MV-4-11 (cell line): Measurements from ENCODE around the gene PNMT.

Source experiments
- DNase-seq: peaks from one replicate; lab custom pipeline; 2025; lab: John Stamatoyannopoulos, UW

PNMT gene

DNA sequence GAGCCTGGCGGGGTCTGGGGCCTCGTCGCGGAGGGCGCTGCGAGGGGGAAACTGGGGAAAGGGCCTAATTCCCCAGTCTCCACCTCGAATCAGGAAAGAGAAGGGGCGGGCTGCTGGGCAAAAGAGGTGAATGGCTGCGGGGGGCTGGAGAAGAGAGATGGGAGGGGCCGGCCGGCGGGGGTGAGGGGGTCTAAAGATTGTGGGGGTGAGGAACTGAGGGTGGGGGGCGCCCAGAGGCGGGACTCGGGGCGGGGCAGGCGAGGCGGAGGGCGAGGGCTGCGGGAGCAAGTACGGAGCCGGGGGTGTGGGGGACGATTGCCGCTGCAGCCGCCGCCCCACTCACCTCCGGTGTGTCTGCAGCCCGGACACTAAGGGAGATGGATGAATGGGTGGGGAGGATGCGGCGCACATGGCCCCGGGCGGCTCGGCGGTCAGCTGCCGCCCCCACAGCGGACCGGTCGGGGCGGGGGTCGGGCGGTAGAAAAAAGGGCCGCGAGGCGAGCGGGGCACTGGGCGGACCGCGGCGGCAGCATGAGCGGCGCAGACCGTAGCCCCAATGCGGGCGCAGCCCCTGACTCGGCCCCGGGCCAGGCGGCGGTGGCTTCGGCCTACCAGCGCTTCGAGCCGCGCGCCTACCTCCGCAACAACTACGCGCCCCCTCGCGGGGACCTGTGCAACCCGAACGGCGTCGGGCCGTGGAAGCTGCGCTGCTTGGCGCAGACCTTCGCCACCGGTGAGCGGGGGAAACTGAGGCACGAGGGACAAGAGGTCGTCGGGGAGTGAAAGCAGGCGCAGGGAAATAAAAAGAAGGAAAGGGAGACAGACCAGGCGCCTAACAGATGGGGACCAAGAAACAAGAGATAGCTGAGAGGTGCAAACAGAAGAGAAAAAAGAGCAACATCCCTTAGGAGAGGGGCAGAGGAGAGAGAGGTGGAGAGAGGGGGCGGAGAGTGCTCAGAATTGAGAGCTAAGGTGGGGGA is at the start of gene PNMT:
Gene PNMT (plus strand): TSS at position 509 of the 980 bp plus-strand sequence. CDS start 23 bp downstream, at position 532.
- no peak for DNase-seq

DNA sequence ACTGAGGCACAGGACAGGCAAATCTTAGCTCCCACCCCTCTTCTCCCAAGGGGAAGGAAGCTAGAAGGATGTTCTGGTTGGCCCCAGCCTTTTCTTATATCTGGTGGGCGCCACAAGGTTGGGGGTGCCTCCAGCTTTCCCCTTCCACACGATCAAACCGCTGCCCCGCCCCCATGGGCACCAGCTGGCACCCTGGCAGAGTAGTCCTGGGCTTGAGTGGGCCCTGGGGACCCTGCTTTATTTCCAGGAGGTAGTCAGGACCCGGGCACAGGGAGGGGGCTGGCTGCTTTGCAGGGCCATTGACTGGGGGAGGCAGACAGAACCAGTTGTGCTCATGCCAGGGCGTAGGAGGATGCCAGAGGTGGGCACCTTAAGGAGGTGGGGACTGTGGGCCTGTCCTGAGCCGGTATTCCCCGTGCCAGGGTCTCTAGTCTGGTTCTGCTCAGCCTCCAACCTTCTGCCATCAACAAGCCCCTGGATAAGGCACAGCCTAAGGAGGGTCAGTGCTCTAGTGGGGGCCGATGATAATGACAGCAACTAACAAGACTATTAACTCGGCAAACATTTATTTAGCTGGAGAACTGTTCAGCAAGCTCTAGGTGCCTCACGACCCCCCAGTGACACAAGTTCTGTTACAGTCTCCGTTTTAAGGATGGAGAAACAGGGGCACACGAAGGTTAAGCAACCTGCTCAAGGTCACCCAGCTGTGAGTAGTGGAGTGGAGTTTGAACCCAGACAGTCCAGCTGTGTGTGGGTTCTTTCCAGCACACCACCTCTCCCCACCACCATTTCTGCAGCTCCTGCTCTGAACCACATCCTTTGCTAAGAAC is 49.1 kb upstream of the PNMT start:
- no peak for DNase-seq

DNA sequence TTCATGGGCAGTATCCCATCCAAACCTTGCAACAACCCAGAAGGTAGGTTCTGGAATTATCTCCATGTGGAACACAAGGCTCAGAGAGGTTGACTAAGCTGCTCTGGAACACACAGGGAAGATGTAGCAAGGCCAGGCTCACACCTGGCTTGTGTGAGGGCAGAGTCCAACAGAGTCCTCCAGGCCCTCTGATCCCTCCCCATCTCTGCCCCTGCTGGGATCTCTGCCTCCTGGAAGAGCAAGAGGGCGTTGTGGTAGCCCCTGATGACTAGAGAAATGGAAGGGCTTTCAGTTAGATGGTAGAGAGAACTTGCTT is 48.5 kb upstream of the PNMT start:
- no peak for DNase-seq

- DNase-seq, result peak; percentile 78
Observed at GRCh38 chr17:39621523-39622379, 46.5 kb upstream of the PNMT start.

GRCh38 chr17:39622380-39623006 is 45.8 kb upstream of the PNMT start:
- DNase-seq, result no peak

DNA sequence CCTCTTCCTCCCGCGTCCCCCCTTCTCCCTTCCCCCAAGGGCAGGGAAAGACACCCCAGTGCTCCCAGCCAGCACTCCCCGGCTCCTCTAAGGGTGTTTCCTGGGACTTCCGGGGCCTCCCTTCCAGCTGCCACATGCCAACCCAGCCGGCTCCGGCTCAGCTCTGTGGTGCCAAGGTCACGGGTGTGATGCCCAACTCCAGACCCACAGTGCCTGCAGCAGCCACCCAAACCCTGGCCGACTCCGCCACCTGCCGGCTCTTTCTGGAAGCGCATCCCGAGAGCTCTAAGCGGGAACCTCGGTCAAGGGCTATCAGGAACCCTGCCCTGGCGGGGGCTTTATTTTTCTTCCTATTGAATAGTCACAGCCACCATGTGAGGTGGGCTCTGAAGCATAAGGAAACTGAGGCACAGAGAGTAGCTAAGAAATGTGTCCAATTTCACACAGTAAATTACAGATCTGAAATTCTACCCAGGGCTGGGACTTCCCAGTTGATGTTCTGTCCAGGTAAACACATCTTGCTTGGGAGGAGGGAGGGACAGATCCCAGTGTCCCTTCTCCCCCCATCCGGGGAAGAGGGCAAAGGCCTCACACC is 44.8 kb upstream of the PNMT start:
- peak; percentile 59 for DNase-seq

GRCh38 chr17:39624313-39624712 is 43.9 kb upstream of the PNMT start:
- DNase-seq, result no peak

- no peak for DNase-seq
Observed at GRCh38 chr17:39625198-39625785, 43.0 kb upstream of the PNMT start.

DNA sequence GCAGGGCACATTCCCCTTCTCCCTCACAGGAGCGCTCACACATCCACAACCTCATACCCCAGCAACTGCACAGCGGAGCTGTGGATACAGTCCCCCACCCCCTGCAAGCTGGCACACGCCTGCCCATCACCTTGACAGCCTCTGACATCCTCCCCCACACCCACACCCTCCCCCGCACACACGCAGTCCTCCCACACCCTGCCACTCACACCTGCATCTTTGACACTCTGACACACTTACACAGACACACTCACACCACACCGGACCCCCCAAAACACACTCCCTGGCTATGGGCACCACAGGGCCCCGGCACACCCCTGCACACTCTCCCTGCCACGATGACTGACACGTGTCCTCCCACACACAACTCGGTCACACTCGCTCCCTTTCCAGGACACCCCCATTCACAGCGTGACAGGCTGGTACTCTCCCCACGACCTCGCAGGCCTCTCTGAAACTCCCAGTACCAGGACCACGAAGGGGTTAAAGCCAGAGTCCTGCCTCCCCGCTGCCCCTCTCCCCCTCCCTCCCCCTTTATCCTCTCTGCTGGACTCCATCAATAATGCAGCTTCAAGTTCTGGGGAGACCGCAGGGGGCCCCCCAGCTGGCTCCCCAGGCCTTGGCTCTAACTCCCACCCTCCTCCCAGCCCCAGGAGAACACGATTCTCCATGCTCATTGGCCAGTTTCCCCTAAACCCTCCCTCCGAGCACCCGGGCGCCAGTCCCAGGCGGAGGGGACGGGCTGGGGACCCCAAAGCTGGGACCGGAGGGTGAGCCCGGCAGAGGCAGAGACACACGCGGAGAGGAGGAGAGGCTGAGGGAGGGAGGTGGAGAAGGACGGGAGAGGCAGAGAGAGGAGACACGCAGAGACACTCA is 41.8 kb upstream of the PNMT start, which contains the start of gene PPP1R1B:
Gene PPP1R1B (plus strand): TSS at position 782 of the 876 bp plus-strand sequence. CDS start 441 bp downstream, outside the sequence.
- DNase-seq, result no peak

GRCh38 chr17:39627047-39627711 is 41.1 kb upstream of the PNMT start:
- DNase-seq, result no peak

GRCh38 chr17:39627712-39628516 is 40.3 kb upstream of the PNMT start:
- DNase-seq, result no peak

- DNase-seq, result no peak
Observed at GRCh38 chr17:39628655-39629493, 39.4 kb upstream of the PNMT start.

GRCh38 chr17:39629494-39629880 is 38.8 kb upstream of the PNMT start:
- DNase-seq, result no peak

GRCh38 chr17:39629898-39630297 is 38.4 kb upstream of the PNMT start:
- peak; percentile 80 for DNase-seq

DNA sequence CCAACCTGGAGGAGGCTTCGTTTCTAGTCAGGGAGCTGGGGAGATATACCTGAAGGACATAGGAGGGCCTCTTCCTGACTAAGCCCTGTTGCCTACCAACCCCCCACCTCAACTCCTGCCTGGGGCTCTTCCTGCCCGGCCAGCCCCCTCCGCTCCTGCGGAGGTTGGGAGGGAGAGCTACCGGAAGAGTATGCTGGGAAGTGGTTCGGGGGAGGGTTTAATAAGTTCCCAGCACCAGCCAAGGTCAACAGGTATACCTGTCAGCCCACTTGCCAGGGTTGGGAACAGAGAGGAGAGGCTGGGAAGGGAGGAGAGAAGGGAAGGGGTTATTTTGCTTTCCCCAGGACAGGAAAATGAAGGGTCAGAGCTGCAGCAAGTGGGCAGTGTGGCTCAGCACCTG is 36.9 kb upstream of the PNMT start:
- DNase-seq, result no peak

GRCh38 chr17:39632153-39632941 is 35.9 kb upstream of the PNMT start:
- DNase-seq, result no peak
